Neural progenitor cell (in vitro differentiated cells): Measurements from ENCODE around the gene RAET1E.

Source experiments
- EZH2phosphoT487 ChIP-seq: fragments of 200-600 bp; sonication (generic); IDR thresholded peaks from 2 replicates; pipeline ENCODE4 v1.6.1; 2017; ENCODE audit warnings: antibody characterized with exemption
- TF ChIP-seq, protein P1 (sequence below): fragments of 200-600 bp; sonication (generic); IDR thresholded peaks from 2 replicates; pipeline ENCODE4 v1.5.1; 2017; ENCODE audit warnings: antibody characterized with exemption, mild to moderate bottlenecking

DNA sequence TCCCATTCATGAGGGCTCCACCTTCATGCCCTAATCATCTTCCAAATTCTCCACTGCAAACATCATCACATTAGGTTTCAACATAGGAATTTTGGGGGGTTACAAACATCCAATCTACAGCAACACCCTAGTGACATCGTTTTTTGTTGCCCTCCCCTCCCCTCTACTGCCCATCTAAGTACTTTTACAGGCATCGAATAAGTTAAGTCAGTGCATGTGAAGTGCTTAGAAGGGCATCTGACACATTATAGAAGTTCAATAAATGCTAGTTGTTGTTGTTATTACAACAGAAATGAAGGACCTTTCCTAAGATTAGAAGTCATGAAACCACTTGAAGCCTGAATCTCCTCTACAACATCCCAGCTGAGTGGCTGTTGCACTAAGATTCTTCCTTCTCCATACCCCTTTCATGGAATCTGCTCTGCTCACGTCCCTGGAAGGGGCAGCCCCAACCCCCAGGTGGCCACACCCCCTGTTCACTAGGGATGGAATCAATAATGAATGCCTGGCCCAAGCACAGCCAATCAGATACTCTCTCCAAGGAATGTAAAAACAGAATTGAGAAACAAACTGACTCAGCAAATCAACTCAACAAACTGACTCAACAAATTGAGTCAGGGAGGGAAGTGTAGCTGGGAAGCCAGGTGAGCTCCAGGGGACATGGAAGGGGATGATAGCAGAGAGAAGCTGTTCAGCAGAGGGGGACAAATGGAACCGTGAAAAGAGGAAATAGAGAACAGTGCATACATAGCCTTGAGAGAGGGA, 29.9 kb downstream of the RAET1E start:
- TF ChIP-seq, protein P1, sequence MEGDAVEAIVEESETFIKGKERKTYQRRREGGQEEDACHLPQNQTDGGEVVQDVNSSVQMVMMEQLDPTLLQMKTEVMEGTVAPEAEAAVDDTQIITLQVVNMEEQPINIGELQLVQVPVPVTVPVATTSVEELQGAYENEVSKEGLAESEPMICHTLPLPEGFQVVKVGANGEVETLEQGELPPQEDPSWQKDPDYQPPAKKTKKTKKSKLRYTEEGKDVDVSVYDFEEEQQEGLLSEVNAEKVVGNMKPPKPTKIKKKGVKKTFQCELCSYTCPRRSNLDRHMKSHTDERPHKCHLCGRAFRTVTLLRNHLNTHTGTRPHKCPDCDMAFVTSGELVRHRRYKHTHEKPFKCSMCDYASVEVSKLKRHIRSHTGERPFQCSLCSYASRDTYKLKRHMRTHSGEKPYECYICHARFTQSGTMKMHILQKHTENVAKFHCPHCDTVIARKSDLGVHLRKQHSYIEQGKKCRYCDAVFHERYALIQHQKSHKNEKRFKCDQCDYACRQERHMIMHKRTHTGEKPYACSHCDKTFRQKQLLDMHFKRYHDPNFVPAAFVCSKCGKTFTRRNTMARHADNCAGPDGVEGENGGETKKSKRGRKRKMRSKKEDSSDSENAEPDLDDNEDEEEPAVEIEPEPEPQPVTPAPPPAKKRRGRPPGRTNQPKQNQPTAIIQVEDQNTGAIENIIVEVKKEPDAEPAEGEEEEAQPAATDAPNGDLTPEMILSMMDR: no peak
- TF ChIP-seq EZH2phosphoT487: no peak
